ENCODE results near the gene TBC1D5. TPM values are rescaled to one million over a fixed set of nuclear protein-coding genes. Genes with fewer than 3 reads are reported as not detected.
"Not testable (repeated sequence)": the region's sequence is repeated elsewhere in the genome, so short reads cannot be mapped to it uniquely, and the experiment has no call there.

The TBC1D5 gene
- total RNA-seq, 4 donors from 2014 or later, result 21.3 to 86.4 (median 48.1) TPM

DNA sequence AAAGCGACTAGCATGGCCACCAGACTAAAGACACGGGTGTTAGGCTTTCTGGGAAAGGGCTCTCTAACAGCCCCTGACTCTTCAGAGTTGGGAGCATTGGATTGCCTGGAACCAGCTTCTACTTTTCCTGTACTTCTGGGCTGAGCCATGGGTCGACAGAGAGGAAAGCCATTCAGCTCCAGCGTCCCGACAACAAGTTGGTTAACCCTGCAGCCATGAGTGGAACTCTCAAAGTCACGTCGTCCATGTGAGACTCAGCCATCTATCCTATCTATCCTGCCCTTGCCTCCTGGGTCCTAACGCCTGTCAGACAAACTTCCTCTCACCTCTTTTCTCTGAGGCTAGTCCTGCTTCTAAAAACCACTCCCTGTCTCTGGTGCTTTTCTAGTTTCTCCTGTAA is 32.6 kb upstream of the TBC1D5 start:
- Histone ChIP-seq H3K4me3 (no peak overlapping the region), H3K9me3 (no peaks in the 10 kb centered on the region), H3K4me1 (no peaks in the 10 kb centered on the region), H3K27ac (no peak overlapping the region), H3K27me3 (no peaks in the 10 kb centered on the region), H3K36me3 (no peaks in the 10 kb centered on the region)
- TF ChIP-seq POLR2A (IDR thresholded peaks at IDR 0.05), result no peak
- no peak for TF ChIP-seq EP300 (IDR thresholded peaks at IDR 0.05; ENCODE audit: low read depth)
- no peak for TF ChIP-seq POLR2AphosphoS5 (IDR thresholded peaks at IDR 0.05)
- TF ChIP-seq CTCF (IDR thresholded peaks at IDR 0.05), result no peak
- intact Hi-C loops (cut with DNase I; ENCODE audit: low total_unique reads) (no loop called here), in situ Hi-C loops (cut with MboI; ENCODE audit: low pct_ligation_motif_present in 1 of 4, low pct_unique_long_range_greater_than_20kb in 1 of 4, low sequenced_read_pairs in 3 of 4) (no loop called here)
- no peak for DNase-seq
- WGBS, 2 donors (ENCODE audit: low coverage in 1 of 2), result 83 to 100% methylated on average over 1 to 8 of the region's 8 CpGs

- intact Hi-C loops (cut with DNase I; ENCODE audit: low total_unique reads); H3K27ac ChIP-seq; in situ Hi-C loops (cut with MboI; ENCODE audit: low pct_ligation_motif_present in 1 of 4, low pct_unique_long_range_greater_than_20kb in 1 of 4, low sequenced_read_pairs in 3 of 4); H3K4me3 ChIP-seq; H3K9me3 ChIP-seq; H3K27me3 ChIP-seq; H3K4me1 ChIP-seq; H3K36me3 ChIP-seq; DNase-seq: not testable (repeated sequence)
- WGBS, 2 donors (ENCODE audit: low coverage in 1 of 2), result 76 to 90% methylated on average over 4 to 10 of the region's 10 CpGs
Measured at GRCh38 chr3:17774180-17774910, 31.9 kb upstream of the TBC1D5 start.

DNA sequence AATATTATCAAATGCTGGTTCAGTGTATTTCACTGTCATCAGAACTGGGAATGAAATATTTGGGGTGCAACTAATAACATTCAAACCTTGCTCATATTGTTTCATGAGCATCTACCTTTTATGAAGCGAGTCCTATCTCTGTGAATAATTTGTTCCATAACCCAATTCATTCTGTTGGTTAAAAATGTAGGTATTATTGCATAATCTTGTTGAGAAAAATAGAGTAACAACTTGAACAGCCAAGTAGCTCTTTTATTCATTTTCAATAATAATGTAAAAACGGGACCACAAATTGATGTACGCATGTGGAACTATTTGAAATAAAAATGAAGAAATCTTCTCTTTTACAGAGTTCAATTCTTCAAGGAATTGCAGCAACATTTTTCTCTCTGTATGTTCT is 30.1 kb upstream of the TBC1D5 start:
- H3K27me3 ChIP-seq, result no peaks in the 10 kb centered on the region
- H3K4me1 ChIP-seq, result no peaks in the 10 kb centered on the region
- WGBS, 2 donors (ENCODE audit: low coverage in 1 of 2), result 91 to 93% methylated on average over 3 of the region's 3 CpGs
- no peak overlapping the region for H3K4me3 ChIP-seq
- TF ChIP-seq EP300 (IDR thresholded peaks at IDR 0.05; ENCODE audit: low read depth) (no peak), POLR2AphosphoS5 (IDR thresholded peaks at IDR 0.05) (no peak), POLR2A (IDR thresholded peaks at IDR 0.05) (no peak), CTCF (IDR thresholded peaks at IDR 0.05) (no peak)
- no peak overlapping the region for H3K27ac ChIP-seq
- intact Hi-C loops (cut with DNase I; ENCODE audit: low total_unique reads), result no loop called here
- no peaks in the 10 kb centered on the region for H3K9me3 ChIP-seq
- DNase-seq, result no peak
- H3K36me3 ChIP-seq, result no peaks in the 10 kb centered on the region
- in situ Hi-C loops (cut with MboI; ENCODE audit: low pct_ligation_motif_present in 1 of 4, low pct_unique_long_range_greater_than_20kb in 1 of 4, low sequenced_read_pairs in 3 of 4), result no loop called here

DNA sequence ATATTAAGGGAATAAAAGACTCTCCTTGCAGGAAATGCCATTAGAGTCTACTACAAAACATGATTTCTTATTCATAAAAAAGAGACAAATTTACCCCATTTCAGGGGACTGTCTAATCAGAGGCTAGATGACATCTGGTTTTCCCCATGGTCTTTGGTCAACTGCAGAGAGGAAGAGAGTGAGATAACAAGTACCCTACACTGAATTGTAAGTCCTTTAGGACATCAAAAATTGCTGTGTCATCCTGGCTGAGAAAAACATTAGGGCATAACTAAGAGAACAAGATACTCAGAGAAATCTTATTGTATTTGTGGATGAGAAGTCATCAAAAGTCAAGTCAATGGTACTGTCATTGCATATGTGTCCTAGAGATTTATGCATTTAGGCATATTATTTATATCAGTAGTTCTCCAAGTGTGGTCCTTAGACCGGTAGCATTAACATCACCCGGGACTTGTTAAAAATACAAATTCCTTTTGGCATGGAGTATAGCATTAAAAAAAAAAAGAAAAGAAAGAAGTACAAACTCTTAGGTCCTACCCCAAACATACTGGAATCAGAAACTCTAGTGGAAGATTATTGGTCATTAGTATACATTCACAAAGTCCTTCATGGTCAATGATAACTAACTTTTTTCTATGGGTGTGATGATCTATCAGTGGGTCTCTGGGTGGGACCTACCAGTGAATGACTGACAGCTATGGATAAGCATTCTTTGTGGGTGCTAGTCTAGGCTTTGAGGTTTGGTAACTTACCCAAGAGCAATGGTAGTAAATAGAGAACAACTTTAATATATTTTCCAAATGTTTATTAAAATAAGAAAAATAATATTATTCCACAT is 29.0 kb upstream of the TBC1D5 start:
- DNase-seq, result no peak
- no peak overlapping the region for H3K27ac ChIP-seq
- H3K4me3 ChIP-seq, result no peak overlapping the region
- no peak for TF ChIP-seq POLR2AphosphoS5 (IDR thresholded peaks at IDR 0.05)
- no peak for TF ChIP-seq POLR2A (IDR thresholded peaks at IDR 0.05)
- TF ChIP-seq EP300 (IDR thresholded peaks at IDR 0.05; ENCODE audit: low read depth), result no peak
- no peak for TF ChIP-seq CTCF (IDR thresholded peaks at IDR 0.05)
- no peaks in the 10 kb centered on the region for H3K27me3 ChIP-seq
- H3K9me3 ChIP-seq, result no peaks in the 10 kb centered on the region
- intact Hi-C loops (cut with DNase I; ENCODE audit: low total_unique reads) (no loop called here), in situ Hi-C loops (cut with MboI; ENCODE audit: low pct_ligation_motif_present in 1 of 4, low pct_unique_long_range_greater_than_20kb in 1 of 4, low sequenced_read_pairs in 3 of 4) (no loop called here)
- H3K36me3 ChIP-seq, result no peaks in the 10 kb centered on the region
- H3K4me1 ChIP-seq, result no peaks in the 10 kb centered on the region
- 81 to 100% methylated on average over 1 to 2 of the region's 2 CpGs for WGBS, 2 donors (ENCODE audit: low coverage in 1 of 2)
